ENCODE results near the gene CMSS1.

DNA sequence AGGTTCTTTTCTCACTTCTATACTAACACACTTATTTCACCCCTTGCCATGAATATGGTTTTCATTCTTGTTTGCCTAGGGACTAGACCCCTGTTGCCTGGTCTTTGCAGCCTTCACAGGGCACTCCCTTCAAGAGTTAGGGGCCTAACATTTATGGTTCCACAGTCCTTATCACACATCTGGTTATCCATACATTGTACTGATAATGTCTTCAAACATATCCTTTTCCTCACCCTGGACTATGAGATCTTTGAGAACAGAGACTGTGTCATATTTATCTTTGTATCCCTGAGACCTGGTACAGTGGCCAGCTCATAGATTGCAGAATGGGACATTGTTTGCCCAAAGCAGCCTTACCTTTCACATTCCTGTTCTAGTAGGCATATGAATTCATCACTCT is 106.2 kb downstream of the CMSS1 start:
- no peak for TF ChIP-seq ZNF274 (IDR thresholded peaks at IDR 0.05; ENCODE audit: low read depth, low read length)
- no peak for TF ChIP-seq SUZ12 (IDR thresholded peaks at IDR 0.05; ENCODE audit: extremely low read depth, insufficient read depth, insufficient read length)
